ENCODE results near the gene CD300E.

The CD300E gene

DNA sequence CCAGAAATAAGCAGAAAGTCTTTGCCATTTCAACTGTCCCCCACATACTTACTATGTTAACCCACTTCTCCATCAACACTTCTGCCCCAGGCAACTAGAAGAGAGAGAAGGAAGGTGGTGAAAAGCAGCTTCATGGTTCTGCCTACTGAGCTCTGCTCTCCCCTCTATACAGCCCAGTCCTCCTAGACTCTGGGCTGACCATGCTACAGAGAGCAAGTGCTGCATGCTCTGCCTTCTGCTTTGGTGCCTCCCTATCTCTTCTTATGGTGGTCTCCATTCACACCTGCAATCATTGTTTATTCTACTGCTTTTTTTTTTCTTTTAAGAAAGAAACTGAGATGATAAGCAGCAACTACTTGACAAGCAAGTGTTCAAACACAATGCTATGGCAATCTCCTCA, 20.3 kb upstream of the CD300E start:
- TF ChIP-seq, protein P1, sequence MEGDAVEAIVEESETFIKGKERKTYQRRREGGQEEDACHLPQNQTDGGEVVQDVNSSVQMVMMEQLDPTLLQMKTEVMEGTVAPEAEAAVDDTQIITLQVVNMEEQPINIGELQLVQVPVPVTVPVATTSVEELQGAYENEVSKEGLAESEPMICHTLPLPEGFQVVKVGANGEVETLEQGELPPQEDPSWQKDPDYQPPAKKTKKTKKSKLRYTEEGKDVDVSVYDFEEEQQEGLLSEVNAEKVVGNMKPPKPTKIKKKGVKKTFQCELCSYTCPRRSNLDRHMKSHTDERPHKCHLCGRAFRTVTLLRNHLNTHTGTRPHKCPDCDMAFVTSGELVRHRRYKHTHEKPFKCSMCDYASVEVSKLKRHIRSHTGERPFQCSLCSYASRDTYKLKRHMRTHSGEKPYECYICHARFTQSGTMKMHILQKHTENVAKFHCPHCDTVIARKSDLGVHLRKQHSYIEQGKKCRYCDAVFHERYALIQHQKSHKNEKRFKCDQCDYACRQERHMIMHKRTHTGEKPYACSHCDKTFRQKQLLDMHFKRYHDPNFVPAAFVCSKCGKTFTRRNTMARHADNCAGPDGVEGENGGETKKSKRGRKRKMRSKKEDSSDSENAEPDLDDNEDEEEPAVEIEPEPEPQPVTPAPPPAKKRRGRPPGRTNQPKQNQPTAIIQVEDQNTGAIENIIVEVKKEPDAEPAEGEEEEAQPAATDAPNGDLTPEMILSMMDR (conservative IDR thresholded peaks at IDR 0.05; ENCODE audit: low read depth, low read length) = no peak
- H3K4me3 ChIP-seq (ENCODE audit: low read length) = no peak overlapping the region
- no peak for DNase-seq (ENCODE audit: low read depth)

DNA sequence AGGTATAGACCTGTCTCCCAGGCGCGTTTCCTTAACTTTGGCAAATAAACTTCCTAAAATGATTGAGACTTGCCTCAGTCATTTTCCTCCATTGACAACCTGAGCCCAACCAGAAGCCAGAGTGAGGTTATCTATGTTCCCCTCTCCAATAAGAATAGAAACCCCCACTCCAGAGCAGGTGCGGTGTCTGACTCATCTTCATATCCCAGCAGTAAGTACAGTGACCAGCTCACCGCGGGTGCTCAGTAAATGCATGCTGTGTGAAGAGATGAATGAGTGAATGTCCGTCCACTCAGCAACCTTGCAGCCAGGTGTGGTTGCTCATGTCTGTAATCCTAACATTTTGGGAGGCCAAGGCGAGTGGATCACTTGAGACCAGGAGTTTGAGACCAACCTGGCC, 19.5 kb upstream of the CD300E start:
- H3K4me3 ChIP-seq (ENCODE audit: low read length) = no peak overlapping the region
- no peak for DNase-seq (ENCODE audit: low read depth)

DNA sequence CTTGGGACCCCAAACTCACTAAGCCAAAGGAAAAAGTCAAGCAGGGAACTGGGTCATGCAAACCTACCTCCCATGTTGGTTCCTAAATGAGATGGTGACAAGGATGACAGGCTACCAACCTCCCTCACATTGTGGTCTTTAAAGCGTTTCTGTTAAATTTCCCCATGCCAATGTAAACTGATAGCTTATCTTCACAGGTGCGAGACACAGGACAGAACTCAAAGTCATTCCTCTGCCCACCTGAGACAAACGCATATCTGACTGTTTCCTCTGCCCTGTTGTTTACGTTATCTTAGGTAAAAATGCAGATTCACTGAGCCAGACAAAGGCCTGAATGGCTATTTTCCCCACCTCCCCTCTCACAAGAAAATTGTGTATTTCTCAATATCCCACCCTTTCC, 19.0 kb upstream of the CD300E start:
- TF ChIP-seq, protein P1 (conservative IDR thresholded peaks at IDR 0.05; ENCODE audit: low read depth, low read length) = no peak
- H3K4me3 ChIP-seq (ENCODE audit: low read length) = no peak overlapping the region
- no peak for DNase-seq (ENCODE audit: low read depth)

More for the DNA sequence above, 19.5 kb upstream of the CD300E start:
- TF ChIP-seq, protein P1 (conservative IDR thresholded peaks at IDR 0.05; ENCODE audit: low read depth, low read length) = no peak

DNA sequence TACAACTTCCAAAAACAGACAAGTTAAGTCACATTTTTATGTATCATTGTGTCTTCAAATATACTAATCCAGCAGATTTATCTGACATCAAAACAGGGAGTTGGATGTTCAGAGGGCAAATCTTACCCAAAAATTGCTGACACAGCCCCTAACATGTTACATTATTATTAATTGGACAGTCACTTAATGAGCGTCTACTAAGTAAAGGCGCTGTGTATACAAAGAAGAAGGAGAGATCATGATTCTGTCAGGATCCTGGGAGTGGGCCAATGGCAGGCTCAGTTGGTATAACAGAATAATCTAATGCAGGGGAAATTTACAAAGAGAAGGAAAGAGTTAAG, 18.4 kb upstream of the CD300E start:
- TF ChIP-seq, protein P1 (conservative IDR thresholded peaks at IDR 0.05; ENCODE audit: low read depth, low read length) = no peak
- H3K4me3 ChIP-seq (ENCODE audit: low read length) = no peak overlapping the region
- DNase-seq (ENCODE audit: low read depth) = no peak

DNA sequence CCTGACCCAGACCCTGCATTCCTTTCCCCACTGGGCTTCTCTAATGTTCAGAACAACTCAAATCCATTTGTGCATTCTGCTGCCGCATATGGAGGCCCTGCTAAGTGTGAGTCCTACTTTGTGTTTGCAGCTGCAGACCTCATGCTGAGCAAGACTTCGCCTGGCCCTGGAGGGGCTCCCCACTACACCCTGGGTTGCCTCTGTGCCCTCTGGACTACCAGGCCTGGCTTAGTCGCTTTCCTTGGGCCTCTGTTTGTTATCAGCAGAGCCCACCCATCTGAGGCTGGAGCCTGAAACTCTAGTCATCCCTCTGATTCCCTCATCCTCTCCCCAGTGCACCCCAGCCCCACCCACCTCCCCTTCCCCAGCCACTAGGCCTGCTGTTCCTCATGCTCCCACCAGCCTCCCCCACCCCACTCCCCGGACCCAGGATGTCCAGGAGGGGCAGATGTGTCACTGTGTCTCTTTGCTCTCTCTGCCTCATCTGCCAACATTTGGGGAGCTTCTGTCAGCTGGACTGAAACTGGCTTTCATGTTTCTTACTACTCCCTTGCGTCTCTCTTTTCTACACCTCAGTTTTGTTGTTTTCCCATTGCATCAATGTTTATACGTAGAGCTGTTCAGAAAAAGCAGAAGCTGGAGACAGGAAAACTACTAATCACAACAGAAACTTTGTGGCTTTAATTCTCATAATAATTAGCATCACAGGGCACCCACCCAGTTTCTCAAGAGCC, 17.9 kb upstream of the CD300E start:
- no peak overlapping the region for H3K4me3 ChIP-seq (ENCODE audit: low read length)
- TF ChIP-seq, protein P1 (conservative IDR thresholded peaks at IDR 0.05; ENCODE audit: low read depth, low read length) = no peak
- DNase-seq (ENCODE audit: low read depth) = no peak

DNA sequence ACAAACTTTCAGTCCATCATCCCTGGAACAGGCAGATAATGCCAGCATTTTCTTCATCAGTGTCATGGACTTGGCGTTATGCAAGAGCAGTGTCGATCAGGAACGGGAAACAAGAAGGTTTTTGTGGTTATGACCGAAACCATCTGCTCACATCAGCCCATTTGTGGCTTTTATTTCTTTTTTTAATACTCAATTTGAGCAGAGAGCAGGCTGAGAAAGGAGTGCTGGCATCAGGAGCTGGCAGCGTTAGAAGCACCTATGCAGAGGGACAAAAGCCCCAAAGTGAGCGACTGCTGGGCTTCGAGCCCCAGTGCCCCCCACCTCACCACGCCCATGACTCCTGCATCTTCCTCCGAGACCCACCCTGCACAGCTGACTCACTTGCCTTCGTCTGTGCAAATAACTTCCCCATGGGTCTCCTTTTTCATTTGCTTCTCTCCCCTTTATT, 16.2 kb upstream of the CD300E start:
- TF ChIP-seq, protein P1 (conservative IDR thresholded peaks at IDR 0.05; ENCODE audit: low read depth, low read length) = no peak
- no peak for DNase-seq (ENCODE audit: low read depth)
- H3K4me3 ChIP-seq (ENCODE audit: low read length) = no peak overlapping the region

DNA sequence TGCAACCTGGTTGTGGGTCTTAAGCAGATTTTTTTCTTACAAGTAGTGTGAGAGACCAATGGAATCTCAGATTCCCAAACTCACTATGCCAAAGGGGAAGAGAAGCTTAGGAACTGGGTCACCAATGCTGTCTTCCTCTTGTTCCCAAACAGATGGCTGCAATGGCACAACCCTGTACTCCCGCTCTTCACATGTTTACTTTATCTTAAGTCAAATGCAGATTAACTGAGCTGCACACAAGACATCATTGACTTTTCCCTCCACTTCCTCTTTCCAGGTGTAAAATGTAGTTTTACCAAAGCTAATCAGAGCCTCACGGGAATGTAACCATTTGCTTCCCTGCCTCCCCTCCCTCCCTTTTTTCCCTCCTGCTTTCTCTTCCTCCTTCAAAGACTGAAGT, 14.4 kb upstream of the CD300E start:
- TF ChIP-seq, protein P1 (conservative IDR thresholded peaks at IDR 0.05; ENCODE audit: low read depth, low read length) = no peak
- H3K4me3 ChIP-seq (ENCODE audit: low read length) = no peak overlapping the region
- DNase-seq (ENCODE audit: low read depth) = no peak
